NCI-H446 treated with DMSO at 0.1 percent for 48 hours (cell line): ENCODE measurements around the gene ENPP7.

Experiments used
- DNase-seq: peaks from one replicate; lab custom pipeline; 2025; lab: John Stamatoyannopoulos, UW

ENPP7 gene

DNA sequence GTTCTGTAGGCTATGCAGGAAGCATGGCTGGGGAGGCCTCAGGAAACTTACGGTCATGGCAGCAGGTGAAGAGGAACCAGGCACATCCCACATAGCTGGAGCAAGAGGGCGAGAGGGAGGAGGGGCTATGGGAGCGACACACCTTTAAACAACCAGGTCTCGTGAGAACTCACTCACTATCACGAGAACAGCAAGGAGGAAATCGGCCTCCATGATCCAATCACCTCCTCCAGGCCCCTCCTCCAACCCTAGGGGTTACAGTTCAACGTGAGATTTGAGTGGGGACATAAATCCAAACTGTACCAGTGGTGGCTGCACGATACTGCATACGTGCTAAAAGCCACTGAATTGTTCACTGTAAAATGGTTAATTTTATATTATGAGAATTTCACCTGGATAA, 26.1 kb upstream of the ENPP7 start:
- no peak for DNase-seq

DNA sequence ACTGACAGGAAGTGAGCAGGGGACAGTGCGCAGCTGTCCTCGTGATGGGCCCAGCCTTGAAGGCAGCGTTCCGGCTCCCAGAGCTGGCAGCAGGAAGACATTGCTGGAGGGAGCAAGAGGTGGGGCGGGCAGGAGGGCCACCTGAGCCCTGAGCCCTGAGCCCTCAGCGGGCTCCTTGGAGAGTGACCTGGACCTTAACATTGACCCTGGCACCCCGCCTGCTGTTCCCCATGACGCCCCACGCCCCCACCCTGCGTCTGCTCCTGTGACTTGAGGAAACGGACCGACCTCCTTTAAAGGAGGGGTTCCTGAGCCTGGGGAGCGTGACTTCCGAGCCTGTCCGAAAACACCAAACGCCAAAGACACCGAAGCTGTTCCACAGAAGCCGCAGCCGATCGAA, 25.1 kb upstream of the ENPP7 start:
- DNase-seq: no peak

DNA sequence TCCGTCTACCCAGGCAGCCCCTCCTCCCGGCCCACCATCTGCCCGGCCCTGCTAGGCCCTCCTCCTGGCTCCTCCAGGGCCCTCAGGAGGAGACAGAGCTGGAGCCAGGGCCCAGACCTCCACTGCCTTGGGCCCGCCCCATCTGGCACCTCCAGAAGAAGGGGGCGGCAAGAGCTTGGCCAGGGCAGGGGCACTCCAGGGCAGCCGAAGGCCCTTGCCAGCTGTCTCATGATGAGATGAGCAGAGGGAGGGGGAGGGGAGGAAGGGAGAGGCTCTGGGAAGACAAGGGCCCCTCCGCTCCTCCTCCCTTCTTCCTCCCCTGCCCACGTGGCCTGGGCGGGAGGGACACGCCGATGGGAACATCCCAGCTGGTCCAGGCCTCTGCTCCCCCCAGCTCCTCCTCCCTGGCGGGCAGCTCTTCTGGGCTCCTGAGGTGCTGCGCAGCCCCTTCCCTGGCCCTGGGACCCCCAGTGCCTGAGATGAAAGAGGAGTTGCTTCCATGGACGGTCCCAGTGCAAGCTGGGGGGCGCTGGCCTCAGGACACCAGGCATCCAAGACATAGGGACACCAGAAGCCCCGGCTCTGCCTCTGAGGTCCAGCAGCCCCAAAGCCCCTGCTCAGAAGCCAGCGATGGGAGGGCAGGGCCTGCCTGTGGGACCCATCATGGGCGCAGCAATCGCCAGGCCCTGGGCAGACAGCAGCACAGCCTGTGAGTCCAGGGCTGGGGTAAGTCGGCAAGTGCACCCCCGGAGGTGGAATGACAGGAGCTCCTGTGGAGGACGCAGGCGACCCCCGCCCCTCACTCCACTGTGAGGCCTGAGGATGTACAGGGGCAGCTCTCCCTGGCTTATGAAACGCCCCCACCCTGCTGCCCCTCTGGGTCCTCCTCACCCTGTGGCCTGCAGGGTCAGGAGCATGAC, 23.6 kb upstream of the ENPP7 start:
- DNase-seq: peak; percentile 98

DNA sequence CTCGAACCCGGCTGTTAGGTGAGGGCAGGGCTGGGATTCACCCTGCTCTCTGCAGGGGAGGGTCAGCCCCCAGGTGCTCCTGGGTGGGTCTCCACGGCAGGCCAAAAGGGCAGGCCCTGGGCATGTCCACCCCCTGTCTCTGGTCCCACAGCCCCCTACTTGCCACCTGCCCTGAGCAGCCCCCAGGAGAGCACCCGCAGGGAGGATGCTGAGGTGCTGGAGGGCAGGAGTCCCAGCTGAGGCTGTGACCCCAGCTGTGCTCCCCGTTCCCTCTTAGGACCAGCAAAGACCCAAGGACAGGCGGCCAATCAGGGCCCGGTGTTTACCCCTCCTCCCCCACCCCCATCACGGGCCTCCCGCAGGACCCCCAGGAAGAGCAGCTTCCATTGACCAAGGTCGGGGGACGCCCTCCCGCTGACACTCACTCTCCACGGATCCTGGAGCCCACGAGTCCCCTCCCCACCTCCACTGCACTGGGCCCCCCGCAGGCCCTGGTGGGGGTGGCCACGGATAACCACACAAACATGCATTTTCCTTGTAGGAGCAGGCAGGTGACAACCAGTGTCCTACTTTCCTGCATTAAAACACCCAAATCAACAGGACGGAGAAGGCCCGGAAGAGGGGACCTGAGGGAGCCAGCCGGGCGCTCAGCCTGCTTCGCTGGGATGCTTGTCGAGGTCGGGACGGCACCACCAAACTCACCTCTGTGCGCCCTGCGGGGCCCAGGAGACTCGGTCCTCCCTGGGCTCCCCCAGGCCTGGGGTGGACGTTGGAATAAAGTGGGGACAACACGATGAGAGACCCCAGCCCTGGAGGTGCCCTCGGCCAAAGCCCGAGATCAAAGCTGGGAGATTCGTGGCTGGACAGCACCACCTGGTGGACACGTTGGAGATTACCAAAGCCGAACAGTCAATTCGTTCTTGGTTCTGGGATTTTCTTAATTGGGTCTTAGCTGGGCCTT, 22.5 kb upstream of the ENPP7 start:
- DNase-seq: peak; percentile 41

DNA sequence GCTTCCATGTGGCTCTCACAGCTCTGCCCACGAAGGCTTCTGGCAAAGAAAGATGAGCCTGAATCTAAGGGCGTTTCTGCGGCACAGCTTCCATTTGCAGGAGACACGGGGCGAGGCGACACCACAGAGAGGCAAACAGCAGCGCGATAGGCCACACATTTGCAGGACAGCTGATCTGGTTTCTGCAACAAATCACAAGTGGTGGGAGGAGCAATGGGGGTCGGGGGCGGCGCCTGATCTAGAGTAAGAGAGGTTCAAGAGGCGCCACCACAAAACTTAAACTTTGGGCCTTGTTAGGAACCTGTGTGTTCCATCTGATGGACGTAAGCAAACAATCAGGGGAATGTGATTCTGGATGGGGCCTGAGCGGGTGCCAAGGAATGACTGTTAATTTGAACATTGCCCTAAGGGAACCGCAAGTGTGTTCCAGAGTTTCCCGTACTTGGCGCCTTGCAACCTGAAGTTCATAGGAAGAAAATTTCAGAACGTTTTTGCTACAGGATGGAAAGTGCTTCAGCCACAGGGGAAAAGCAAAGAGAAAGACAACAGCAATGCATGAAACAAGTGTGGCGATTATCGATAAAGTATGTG, 18.9 kb upstream of the ENPP7 start:
- no peak for DNase-seq

DNA sequence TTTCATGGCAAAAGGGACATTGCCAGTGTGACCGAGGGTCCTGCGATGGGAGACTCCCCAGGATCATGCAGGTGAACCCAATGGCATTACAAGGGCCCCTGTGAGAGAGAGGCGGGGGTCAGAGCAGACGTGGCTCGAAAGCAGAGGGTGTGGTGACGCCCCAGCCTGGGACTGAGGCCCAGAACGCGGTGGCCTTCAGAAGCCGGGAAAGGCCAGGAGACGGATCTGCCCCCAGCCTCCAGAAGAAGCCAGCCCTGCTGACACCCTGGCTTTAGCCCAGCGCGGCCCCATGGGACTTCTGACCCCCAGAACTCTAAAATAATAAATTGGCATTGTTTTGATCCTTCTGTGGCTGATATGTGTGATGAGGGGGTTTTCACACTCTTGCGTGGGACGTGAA, 17.4 kb upstream of the ENPP7 start:
- DNase-seq: no peak

DNA sequence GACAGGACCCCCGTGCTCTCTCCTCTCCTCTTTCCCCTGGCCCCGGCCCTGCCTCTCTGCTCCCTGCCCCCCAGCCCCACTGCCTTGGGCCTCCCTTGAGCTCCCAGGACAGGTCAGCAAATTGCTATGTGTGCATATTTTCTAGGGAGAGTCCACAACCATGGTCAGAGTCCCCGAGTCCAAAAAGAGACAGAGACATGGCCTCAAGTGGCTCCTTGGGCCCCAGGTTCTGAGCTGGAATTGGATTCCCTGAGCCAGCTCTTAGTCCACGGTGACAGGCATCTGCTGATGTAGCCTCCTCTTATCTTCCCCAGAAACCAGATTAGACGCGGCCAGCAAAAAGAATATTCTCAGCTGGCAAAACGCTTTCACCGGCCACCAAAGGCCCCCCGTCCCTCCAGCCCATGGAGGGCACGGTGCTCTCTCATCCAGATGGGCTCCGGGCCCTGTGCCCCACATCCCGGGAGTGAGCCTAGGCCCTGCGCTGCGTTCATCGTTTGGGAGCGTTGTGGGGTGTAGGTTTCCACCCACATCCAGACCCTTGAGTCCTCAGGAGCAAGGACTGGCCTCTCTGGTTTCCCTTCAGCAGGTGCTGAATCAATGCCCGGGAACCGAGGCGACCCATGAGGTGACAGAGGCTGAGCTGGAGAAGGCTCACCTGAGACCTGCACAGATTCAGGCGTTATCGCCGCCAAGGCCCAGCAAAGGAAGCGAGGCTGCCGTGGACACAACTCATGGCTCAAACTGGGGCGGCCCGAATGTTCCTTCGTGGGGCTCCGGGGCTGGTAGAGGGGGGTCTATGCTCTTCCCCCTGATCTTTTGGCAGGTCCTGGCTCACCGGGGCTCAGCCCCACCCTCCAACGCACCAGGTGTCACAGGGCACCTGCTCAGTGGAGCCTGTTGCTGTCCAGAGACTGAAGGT, 16.3 kb upstream of the ENPP7 start:
- DNase-seq: no peak

DNA sequence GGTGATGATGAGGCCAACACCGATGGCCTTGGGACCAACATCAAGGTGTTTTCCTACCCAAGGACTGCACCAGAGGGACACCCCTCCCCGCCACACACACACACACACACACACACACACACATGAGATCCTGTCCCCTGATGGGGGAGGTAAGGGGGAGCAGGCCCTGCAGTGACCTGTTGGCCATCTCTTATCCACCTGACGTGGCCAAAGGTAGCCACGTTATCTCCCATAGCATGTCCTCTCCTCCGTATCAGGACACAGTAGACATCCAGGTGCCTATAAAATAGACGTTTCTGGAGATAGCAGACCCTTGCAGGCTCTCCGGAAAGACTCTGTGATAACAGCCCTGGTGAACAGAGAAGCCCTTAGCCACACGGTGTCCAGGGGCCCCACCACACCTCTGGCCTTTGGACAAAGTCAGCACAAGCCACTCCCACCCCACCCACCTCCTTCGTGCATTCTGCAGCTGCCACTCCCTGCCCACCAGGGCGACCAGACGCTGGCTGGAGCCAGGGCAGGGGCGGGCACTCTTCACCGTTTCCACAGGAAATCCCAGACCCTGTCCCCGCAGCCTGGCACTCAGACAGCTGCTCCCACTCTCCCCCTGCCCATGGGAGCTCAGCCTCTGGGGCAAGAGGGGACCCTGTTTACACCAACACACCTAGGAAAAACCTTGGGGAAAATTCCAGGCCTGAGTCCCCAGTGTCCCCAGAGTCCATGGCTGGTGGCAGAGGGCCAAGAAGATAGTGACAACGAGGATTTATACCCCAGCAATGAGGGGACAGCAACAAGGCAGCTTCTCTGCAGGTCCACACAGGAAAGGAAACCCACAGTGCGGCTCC, 15.4 kb upstream of the ENPP7 start:
- no peak for DNase-seq

DNA sequence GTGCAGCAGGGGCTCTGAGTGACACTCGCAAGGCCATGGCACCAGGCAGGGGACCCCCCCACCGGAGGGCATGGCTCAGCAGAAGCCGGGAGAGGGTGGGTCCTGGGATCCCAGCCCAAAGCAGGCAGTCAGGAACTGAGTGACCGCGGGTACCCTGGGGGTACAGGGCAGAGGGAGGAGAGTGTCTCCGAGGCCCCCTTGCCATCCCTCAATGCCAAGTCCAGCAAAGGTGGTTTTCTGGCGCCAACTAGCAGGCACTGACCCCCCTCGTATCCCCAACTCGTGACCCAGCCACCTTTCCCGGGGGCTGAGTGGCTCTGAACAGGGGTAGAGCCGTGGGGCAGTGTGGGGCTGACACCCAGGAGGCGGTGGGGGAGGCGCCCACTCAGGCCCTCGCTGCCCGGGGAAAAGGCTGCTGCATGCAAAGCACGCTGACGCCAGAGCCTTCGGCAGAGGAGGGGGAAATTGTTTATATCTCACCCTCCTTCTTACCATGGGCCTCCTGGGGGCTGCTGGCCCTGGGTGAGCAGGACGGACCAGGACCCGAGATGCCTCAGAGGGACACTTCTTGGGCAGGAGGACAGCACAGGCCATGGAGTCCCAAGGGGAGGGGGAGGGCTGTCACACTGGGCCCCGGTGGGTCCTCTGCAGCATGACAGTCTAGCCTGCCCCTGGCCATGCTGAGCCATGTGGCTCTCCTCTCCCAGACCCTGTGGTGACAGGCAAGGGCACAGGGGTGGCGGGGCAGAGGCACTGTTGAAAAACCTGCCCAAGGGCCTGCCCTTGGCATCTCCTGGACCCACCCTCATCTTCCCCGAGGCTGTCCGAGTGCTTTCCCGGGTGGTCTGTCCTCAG, 14.6 kb upstream of the ENPP7 start:
- DNase-seq: no peak

DNA sequence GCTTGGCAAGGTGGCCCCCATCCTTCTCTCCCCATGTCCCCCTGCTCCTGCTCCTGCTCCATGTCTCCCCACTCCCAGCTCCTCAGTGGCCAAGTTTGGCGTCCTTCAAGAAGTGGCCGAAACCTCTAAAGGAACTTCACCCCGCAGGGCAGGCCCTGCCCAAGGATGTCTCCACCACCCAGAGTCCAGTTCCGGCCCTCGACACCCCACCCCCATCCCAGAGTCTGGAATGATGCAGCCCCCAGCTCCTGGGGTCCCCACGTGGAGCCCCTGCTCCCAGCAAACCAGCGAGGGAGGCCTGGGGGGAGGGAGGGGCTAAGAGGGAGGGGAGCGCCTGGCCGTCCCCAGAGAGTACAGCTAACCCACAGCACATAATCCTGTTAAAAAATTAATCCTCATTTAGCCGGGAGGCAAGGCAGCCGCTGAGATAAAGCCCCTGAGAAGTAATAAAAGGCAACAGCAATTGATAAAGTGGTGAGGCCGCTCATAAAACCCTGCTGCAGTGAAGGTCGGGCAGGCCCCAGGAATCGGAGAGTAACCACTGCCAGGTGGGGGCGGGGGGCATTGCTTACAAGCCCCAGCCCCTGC, 9.9 kb upstream of the ENPP7 start:
- DNase-seq: no peak

DNA sequence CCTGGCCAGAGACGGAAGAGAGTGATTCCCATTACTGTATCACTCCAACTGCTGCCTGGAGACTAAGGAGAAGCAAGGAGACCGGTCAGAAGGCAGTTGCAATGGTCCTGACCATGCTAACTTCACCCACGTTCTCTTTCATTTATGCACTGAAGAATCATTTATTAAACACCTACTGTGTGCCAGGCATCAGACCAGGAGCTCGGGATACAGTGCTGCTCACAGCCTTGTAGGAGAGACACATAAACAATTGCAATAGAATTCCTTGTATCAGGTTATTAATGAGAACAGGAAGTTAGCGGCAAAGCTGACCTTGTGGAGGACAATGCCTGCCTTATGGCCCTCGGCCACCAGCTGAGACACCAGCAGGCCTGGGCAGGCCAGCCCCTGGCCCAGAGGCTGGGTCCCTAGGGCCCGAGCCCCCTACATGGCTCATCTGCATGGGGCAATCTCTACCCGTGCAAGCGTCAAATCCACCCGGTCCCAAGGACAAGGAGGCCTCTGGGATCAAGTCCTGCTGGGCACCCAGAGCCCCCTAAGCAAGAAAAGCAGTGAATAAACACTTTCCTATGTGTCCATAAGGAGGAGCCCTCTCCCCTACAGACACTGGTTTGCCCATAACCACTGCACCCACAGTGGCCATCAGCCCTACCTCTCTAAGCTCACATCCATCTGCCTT, 8.6 kb upstream of the ENPP7 start:
- no peak for DNase-seq

DNA sequence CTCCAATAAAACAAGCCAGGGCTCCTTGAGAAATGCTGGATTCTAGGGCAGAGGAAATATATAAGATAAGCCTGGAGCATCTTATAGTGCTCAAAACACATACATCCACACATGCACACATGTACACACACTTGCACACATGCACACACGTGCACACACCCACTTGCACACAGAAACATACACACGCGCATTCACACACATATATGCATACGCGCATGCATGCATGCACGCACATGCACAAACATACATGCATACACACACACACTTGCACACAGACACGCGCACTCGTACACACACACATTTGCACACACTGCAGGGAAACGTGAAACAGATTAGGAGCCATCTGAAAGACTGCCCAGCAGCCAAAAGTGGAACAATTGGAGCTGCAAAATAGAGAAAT, 8.0 kb upstream of the ENPP7 start:
- no peak for DNase-seq

DNA sequence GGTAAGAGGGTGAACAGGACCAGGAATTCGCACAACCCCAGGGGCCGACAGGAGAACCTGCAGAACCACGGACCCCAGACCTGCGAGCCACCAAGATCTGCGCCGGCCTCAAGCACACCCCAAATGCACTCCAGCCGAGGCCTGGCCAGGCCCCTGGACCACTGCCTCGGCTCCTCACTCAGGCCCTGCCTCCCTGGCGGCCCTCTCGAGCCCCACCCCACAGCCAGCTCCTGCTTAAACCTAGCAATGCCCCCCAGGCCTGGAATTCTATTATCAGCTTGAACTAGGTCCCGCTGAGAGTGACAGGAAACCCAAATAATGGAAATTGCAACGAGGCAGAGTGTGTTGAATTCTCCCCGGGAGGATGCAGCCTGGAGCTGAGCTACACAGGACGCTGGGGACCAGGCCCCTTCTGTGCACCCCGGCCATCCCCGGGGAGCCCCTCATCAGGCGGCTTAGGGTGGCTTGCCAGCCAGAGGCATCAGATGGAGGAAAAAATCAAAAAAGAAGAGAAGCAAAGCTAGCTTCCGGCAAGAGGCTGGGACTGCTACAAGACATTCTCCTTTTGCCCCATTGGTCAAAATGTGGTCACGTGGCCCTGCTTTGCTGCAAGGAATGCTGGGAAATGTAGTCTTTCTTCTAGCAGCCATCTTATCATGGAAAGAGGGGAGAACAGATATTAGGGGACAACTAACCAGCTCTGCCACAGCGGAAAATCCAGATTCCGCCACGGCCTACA, 2.4 kb upstream of the ENPP7 start:
- peak; percentile 81 for DNase-seq

DNA sequence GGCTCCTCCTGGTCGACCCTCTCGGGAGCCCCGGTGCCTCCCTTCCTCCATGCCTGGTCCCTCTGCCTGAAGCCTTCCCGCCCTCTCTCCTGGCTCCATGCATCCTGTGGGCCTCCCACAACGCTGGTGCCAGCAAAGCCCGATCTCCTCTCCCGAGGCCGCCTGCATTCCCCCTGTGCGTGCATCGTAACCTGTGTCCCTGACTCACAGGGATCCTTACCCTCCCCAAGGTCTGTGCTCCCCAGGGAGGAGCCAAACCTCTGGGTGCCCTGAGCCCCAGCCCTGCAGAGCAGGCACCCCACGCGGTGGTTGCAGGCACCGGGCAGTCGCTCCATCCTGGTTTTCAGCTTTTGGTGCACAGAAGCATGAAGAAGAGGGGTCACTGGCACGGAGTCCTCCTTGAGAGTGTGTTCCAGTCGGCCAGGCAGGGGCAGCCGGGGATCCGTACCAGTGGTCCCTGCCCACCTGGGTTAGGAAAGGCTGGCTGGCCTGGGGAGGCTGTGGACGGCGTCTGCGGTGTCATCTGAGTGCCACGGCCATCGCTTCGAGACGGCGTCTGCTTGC, 1.8 kb upstream of the ENPP7 start:
- DNase-seq: no peak

DNA sequence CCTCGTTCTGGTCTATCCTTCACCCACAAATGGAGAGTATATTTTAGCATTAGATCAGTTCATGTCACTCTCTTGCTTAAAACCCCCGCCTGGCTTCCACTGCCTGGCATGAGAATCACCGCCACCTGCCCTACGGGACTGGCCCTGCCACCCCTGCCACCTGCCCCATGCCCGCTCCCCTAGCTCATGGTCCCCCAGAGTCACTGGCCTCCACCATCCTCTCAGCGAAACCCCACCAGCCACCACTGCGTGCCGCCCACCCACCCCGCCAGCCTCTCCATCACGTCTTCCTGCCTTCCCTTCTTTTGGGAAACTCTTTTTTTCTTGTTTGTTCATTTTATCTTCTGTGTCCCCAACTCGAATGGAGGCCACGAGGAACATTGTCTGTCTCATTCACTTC, 982 bp upstream of the ENPP7 start:
- DNase-seq: no peak

DNA sequence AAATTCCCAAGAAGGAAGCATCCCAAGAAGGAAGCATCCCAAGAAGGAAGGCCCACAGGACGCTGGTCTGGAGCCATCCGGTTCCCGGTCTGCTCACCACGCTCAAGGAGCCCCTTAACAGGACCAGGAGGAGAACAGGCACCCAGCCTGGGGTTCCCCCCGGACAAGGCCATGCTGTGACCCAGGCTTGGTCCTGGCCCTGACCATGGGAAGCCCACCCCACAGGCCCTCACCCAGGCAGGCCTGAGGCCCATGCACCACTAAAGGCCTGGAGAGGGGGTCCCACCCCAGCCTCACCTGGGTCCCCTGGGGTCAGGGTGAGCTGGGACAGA, 340 bp upstream of the ENPP7 start:
- DNase-seq: no peak

DNA sequence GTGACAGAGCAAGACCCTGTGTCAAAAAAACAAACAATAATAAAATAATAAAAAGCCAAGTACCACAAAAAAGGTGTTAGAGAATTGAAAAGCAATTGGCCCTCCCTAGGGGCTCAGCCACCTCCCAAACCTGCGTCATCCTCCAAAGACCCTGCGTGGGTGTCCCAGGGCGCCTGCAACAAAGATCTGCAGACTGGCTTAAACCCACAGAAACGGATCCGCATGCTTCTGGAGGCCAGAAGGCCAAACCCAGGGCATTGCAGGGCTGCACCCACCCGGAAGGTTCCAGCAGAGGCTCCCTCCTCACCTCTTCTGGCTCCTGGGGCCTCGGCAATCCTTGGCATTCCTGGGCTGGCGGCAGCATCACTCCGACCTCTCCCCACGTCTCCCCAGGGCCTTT, 1.5 kb downstream of the ENPP7 start:
- no peak for DNase-seq
